ENCODE results near the gene ERBB4.

- TF ChIP-seq CTCF (IDR thresholded peaks at IDR 0.05) (no peak), TCF7L2 (IDR thresholded peaks at IDR 0.05; ENCODE audit: low read depth, low read length) (no peak)
These were observed 863.9 kb downstream of the ERBB4 start for GRCh38 chr2:211674715-211675114.
